HEK293 (cell line): ENCODE data around the gene PRRT3.

Experiments
- CTCF ChIA-PET: fragments of 350-600 bp; formaldehyde crosslinking; extraction: SDS; loops from one replicate; lab custom pipeline; 2021; ENCODE audit warnings: antibody characterized with exemption; lab: Yijun Ruan, JAX
- POLR2A ChIA-PET: fragments of 300-600 bp; formaldehyde crosslinking; extraction: SDS; loops from one replicate; lab custom pipeline; 2020; ENCODE audit warnings: antibody characterized with exemption, inconsistent platforms; lab: Yijun Ruan, JAX
- H3K27ac ChIP-seq: fragments of 200-500 bp; sonication (Bioruptor generic); 2 replicates; pipeline ENCODE4 v1.5.1; 2014; ENCODE audit warnings: low read depth, low read length, control low read depth, inconsistent platforms; ENCODE audit errors: extremely low read depth
- H3K36me3 ChIP-seq, 2 experiments: fragments of 200-500 bp in 1 of 2; sonication (Bioruptor generic) in 1 of 2; 1 replicate in 1 of 2; 2 replicates in 1 of 2; pipeline ENCODE4 v1.5.1; 2014 to 2017; ENCODE audit warnings: inconsistent platforms in 2 of 2, low read length in 2 of 2; ENCODE audit not compliant: control insufficient read depth in 2 of 2, insufficient read depth in 1 of 2
- H3K4me1 ChIP-seq: fragments of 200-500 bp; sonication (Bioruptor generic); 2 replicates; pipeline ENCODE4 v1.5.1; 2014; ENCODE audit warnings: mild to moderate bottlenecking, low read length, inconsistent platforms; ENCODE audit not compliant: control insufficient read depth, insufficient read depth
- H3K4me3 ChIP-seq: 2 replicates; pipeline ENCODE4 v1.5.1; 2011; ENCODE audit warnings: low read depth, mild to moderate bottlenecking, control low read depth, low read length, moderate library complexity
- H3K9me3 ChIP-seq: fragments of 200-500 bp; sonication (Bioruptor generic); 2 replicates; pipeline ENCODE4 v1.5.1; 2014; ENCODE audit warnings: low read depth, low read length, inconsistent platforms; ENCODE audit not compliant: control insufficient read depth, insufficient read depth
- AEBP2 ChIP-seq: fragments of 450-650 bp; formaldehyde crosslinking; IDR thresholded peaks from 2 replicates; pipeline ENCODE4 v1.5.1; 2016; ENCODE audit warnings: missing biosample characterization, missing genetic modification characterization, borderline replicate concordance
- MYNN ChIP-seq: fragments of 450-650 bp; formaldehyde crosslinking; IDR thresholded peaks from 2 replicates; pipeline ENCODE4 v1.5.1; 2016; ENCODE audit warnings: missing biosample characterization, missing genetic modification characterization, borderline replicate concordance
- SP2 ChIP-seq: fragments of 450-650 bp; formaldehyde crosslinking; IDR thresholded peaks from 2 replicates; pipeline ENCODE4 v1.5.1; 2016; ENCODE audit warnings: missing biosample characterization, missing genetic modification characterization
- YY2 ChIP-seq: fragments of 450-650 bp; formaldehyde crosslinking; IDR thresholded peaks from 2 replicates; pipeline ENCODE4 v1.5.1; 2016; ENCODE audit warnings: missing biosample characterization, missing genetic modification characterization
- ZBTB1 ChIP-seq: fragments of 450-650 bp; formaldehyde crosslinking; IDR thresholded peaks from 2 replicates; pipeline ENCODE4 v1.5.1; 2016; ENCODE audit warnings: missing biosample characterization, missing genetic modification characterization
- ZBTB8A ChIP-seq: fragments of 450-650 bp; formaldehyde crosslinking; IDR thresholded peaks from 2 replicates; pipeline ENCODE4 v1.5.1; 2016; ENCODE audit warnings: missing biosample characterization, missing genetic modification characterization
- ZFP3 ChIP-seq: fragments of 450-650 bp; formaldehyde crosslinking; IDR thresholded peaks from 2 replicates; pipeline ENCODE4 v1.5.1; 2016; ENCODE audit warnings: low read depth, missing biosample characterization, missing genetic modification characterization
- ZFP69B ChIP-seq: fragments of 450-650 bp; formaldehyde crosslinking; IDR thresholded peaks from 2 replicates; pipeline ENCODE4 v1.5.1; 2016; ENCODE audit warnings: missing biosample characterization, missing genetic modification characterization
- ZNF211 ChIP-seq: fragments of 450-650 bp; formaldehyde crosslinking; IDR thresholded peaks from 2 replicates; pipeline ENCODE4 v1.5.1; 2016; ENCODE audit warnings: low read depth, missing biosample characterization, missing genetic modification characterization
- ZNF24 ChIP-seq: fragments of 450-650 bp; formaldehyde crosslinking; IDR thresholded peaks from 2 replicates; pipeline ENCODE4 v1.5.1; 2016; ENCODE audit warnings: missing biosample characterization, missing genetic modification characterization
- ZNF335 ChIP-seq: fragments of 450-650 bp; formaldehyde crosslinking; conservative IDR thresholded peaks from 2 replicates; pipeline ENCODE4 v1.5.1; 2016; ENCODE audit warnings: missing biosample characterization, missing genetic modification characterization
- ZNF354C ChIP-seq: fragments of 450-650 bp; formaldehyde crosslinking; IDR thresholded peaks from 2 replicates; pipeline ENCODE4 v1.5.1; 2016; ENCODE audit warnings: missing biosample characterization, missing genetic modification characterization, low read depth, borderline replicate concordance
- ZNF366 ChIP-seq: fragments of 450-650 bp; formaldehyde crosslinking; conservative IDR thresholded peaks from 2 replicates; pipeline ENCODE4 v1.5.1; 2016; ENCODE audit warnings: missing biosample characterization, missing genetic modification characterization
- ZNF560 ChIP-seq: fragments of 450-650 bp; formaldehyde crosslinking; IDR thresholded peaks from 2 replicates; pipeline ENCODE4 v1.5.1; 2017; ENCODE audit warnings: missing biosample characterization, missing genetic modification characterization, borderline replicate concordance
- ZNF658 ChIP-seq: fragments of 450-650 bp; formaldehyde crosslinking; IDR thresholded peaks from 2 replicates; pipeline ENCODE4; 2016; ENCODE audit warnings: missing biosample characterization, missing genetic modification characterization
- ZNF664 ChIP-seq: fragments of 450-650 bp; formaldehyde crosslinking; IDR thresholded peaks from 2 replicates; pipeline ENCODE4 v1.5.1; 2016; ENCODE audit warnings: missing biosample characterization, missing genetic modification characterization
- ZNF776 ChIP-seq: fragments of 450-650 bp; formaldehyde crosslinking; IDR thresholded peaks from 2 replicates; pipeline ENCODE4 v1.5.0; 2017; ENCODE audit warnings: missing biosample characterization, missing genetic modification characterization, borderline replicate concordance
- ZNF785 ChIP-seq: fragments of 450-650 bp; formaldehyde crosslinking; IDR thresholded peaks from 2 replicates; pipeline ENCODE4 v1.5.1; 2016; ENCODE audit warnings: missing biosample characterization, missing genetic modification characterization
- ZNF792 ChIP-seq: fragments of 450-650 bp; formaldehyde crosslinking; IDR thresholded peaks from 2 replicates; pipeline ENCODE4 v1.5.1; 2016; ENCODE audit warnings: missing biosample characterization, missing genetic modification characterization
- ZXDB ChIP-seq: fragments of 450-650 bp; formaldehyde crosslinking; IDR thresholded peaks from 2 replicates; pipeline ENCODE4 v1.5.1; 2016; ENCODE audit warnings: missing biosample characterization, missing genetic modification characterization
- TF ChIP-seq, protein P1 (sequence below): fragments of 450-650 bp; formaldehyde crosslinking; IDR thresholded peaks from 2 replicates; pipeline ENCODE4 v1.5.1; 2016; ENCODE audit warnings: missing biosample characterization, missing genetic modification characterization
- TF ChIP-seq, protein P2 (sequence below): fragments of 450-650 bp; formaldehyde crosslinking; IDR thresholded peaks from 2 replicates; pipeline ENCODE4 v1.5.1; 2017; ENCODE audit warnings: missing biosample characterization, missing genetic modification characterization
- TF ChIP-seq, protein P3 (sequence below): fragments of 450-650 bp; formaldehyde crosslinking; IDR thresholded peaks from 2 replicates; pipeline ENCODE4 v1.5.1; 2016; ENCODE audit warnings: missing biosample characterization, missing genetic modification characterization

Gene PRRT3

DNA sequence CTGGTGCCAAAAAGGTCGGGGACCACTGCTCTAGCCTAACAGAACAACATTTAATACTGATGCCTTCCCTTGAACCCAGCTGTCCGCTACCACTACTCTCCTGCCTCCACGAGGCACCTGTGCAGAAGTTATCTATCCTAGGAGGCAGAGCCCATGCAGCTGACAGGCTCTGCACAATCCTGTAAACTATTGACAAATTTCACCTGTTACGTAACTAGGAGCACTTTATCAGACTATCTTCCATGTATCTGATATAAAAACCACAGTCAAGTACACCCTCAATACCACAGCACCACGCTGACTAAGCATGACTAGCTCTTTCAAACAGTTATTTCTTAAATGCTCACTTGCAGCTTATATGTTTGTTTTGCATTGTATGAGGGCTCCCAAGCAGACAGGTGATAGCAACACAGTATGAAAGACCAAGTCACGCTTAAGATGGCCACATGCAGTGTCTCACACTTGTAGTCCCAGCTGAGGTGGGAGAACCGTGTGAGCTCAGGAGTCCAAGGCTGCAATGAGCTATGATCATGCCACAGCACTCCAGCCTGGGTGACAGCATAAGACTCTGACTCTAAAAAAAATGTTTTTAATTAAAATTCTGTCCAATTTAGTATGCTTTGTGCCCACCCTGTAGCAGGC lies 39.8 kb downstream of the PRRT3 start (continued):
- TF ChIP-seq, protein P1, sequence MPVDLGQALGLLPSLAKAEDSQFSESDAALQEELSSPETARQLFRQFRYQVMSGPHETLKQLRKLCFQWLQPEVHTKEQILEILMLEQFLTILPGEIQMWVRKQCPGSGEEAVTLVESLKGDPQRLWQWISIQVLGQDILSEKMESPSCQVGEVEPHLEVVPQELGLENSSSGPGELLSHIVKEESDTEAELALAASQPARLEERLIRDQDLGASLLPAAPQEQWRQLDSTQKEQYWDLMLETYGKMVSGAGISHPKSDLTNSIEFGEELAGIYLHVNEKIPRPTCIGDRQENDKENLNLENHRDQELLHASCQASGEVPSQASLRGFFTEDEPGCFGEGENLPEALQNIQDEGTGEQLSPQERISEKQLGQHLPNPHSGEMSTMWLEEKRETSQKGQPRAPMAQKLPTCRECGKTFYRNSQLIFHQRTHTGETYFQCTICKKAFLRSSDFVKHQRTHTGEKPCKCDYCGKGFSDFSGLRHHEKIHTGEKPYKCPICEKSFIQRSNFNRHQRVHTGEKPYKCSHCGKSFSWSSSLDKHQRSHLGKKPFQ (tag by site-specific recombination), result no peak
- TF ChIP-seq YY2 (no peak), ZNF658 (tag by site-specific recombination) (no peak), ZNF664 (tag by site-specific recombination) (no peak), ZNF560 (tag by site-specific recombination) (no peak)

GRCh38 chr3:9911863-9912262 lies 40.3 kb downstream of the PRRT3 start:
- no peaks in the 10 kb centered on the region for H3K36me3 ChIP-seq
- no peaks in the 10 kb centered on the region for H3K9me3 ChIP-seq
- H3K4me3 ChIP-seq, result no peak overlapping the region
- H3K27ac ChIP-seq, result no peak overlapping the region
- TF ChIP-seq ZNF785 (no peak), ZBTB8A (tag by site-specific recombination) (peak; percentile 38; the same call in 1 of the 2 replicates)
- H3K4me1 ChIP-seq, result peaks cover 16% of the 10 kb centered on the region
- POLR2A ChIA-PET, result interaction anchor here (0.6 to 1.5 kb wide), 4 partner anchors 14 to 67 kb away, joined by 3 to 4 read pairs (median 4); partner anchors contain the start of gene CRELD1
- CTCF ChIA-PET, result interaction anchor here (0.8 to 2.8 kb wide), 3 partner anchors 20 to 63 kb away, joined by 5 to 16 read pairs (median 7); no protein-coding TSS in a partner anchor

DNA sequence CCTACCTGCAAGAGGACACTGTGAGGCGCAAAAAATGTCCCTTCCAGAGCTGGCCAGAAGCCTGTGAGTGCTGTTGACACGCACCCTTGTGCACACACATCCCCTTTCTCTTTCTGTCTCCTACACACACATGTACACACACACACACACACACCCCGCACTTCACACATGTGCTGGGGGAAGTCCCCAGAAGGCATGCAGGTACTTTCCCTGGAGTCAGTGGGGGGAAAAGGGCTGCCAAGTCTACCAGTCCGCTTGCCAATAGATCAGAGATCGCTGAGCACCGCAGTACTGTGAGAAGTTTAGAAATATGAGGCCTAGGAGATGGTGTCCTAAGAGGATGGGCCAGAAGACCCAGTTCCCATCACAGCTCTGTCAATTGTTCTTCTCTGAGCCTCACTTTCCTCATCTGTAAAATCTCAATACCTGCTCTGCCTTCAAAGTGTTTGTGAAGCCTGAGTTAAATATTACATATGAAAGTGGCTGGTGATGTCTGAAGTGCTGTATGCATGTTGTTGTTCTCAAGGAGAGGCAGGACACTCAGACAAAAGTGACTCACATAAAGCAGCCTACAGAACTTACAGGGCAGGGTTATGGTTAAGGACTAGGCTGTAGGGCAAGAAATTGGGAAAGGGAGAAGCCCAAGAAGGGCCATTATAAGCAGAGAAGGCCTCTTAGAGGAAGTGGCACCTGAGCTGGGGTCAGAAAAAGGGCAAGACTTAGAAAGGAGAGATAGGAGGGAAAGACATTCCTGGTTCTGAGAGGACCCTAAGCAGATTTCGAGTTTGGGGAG lies 42.8 kb downstream of the PRRT3 start:
- Histone ChIP-seq H3K27ac (no peak overlapping the region), H3K9me3 (no peaks in the 10 kb centered on the region), H3K4me3 (no peak overlapping the region), H3K4me1 (peaks cover 7% of the 10 kb centered on the region), H3K36me3 (no peaks in the 10 kb centered on the region)
- TF ChIP-seq, protein P2, sequence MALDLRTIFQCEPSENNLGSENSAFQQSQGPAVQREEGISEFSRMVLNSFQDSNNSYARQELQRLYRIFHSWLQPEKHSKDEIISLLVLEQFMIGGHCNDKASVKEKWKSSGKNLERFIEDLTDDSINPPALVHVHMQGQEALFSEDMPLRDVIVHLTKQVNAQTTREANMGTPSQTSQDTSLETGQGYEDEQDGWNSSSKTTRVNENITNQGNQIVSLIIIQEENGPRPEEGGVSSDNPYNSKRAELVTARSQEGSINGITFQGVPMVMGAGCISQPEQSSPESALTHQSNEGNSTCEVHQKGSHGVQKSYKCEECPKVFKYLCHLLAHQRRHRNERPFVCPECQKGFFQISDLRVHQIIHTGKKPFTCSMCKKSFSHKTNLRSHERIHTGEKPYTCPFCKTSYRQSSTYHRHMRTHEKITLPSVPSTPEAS (tag by site-specific recombination), result 0 out of 2 replicates have a peak, but pooled peaks have one; percentile 28
- TF ChIP-seq ZNF785 (no peak), ZFP3 (tag by site-specific recombination) (no peak)
- CTCF ChIA-PET, result interaction anchor here (0.6 kb wide), 1 partner anchor 52 kb away, joined by 3 read pairs; no protein-coding TSS in a partner anchor
- POLR2A ChIA-PET, result interaction anchor here (0.9 kb wide), 1 partner anchor 65 kb away, joined by 3 read pairs; the partner anchor contains the start of gene RPUSD3

DNA sequence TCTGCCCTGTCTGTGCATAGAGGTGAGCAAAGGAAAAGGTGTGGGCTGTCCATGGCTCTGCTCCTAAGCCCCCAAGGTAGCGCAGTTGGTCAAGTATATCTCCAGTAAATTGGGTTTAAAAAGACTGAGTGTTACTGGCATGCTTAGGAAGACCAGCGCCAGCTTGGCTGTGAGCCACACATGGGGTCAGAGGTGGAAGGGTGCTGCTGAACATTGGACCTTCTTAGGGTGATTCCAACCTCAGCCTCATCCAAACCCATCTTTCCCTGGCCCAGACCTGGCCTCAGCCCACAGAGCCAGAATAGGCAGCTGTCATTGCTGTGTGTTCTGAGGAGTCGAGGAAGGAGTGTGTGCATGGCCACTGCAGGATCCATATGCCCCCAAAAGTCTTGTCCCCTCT lies 43.9 kb downstream of the PRRT3 start:
- CTCF ChIA-PET, result interaction anchor here (0.5 to 1.3 kb wide), 2 partner anchors 8 to 38 kb away, joined by 3 to 5 read pairs; partner anchors contain the start of gene IL17RC
- no peaks in the 10 kb centered on the region for H3K36me3 ChIP-seq
- no peak overlapping the region for H3K27ac ChIP-seq
- no peaks in the 10 kb centered on the region for H3K9me3 ChIP-seq
- no peak overlapping the region for H3K4me3 ChIP-seq
- POLR2A ChIA-PET, result no interaction called here
- peaks cover 7% of the 10 kb centered on the region for H3K4me1 ChIP-seq
- TF ChIP-seq ZBTB1 (tag by site-specific recombination), result no peak
- TF ChIP-seq ZNF776 (tag by site-specific recombination), result no peak
- TF ChIP-seq ZNF354C (tag by site-specific recombination), result no peak
- TF ChIP-seq ZXDB, result no peak
- no peak for TF ChIP-seq ZNF366 (tag by site-specific recombination)
- TF ChIP-seq ZNF211 (tag by site-specific recombination), result no peak
- no peak for TF ChIP-seq SP2 (tag by site-specific recombination)
- TF ChIP-seq ZNF335 (tag by site-specific recombination), result no peak
- no peak for TF ChIP-seq ZFP69B (tag by site-specific recombination)
- no peak for TF ChIP-seq MYNN (tag by site-specific recombination)
- TF ChIP-seq, protein P3, sequence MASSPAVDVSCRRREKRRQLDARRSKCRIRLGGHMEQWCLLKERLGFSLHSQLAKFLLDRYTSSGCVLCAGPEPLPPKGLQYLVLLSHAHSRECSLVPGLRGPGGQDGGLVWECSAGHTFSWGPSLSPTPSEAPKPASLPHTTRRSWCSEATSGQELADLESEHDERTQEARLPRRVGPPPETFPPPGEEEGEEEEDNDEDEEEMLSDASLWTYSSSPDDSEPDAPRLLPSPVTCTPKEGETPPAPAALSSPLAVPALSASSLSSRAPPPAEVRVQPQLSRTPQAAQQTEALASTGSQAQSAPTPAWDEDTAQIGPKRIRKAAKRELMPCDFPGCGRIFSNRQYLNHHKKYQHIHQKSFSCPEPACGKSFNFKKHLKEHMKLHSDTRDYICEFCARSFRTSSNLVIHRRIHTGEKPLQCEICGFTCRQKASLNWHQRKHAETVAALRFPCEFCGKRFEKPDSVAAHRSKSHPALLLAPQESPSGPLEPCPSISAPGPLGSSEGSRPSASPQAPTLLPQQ, result no peak
- no peak for TF ChIP-seq ZNF24 (tag by site-specific recombination)
- TF ChIP-seq ZNF792 (tag by site-specific recombination), result no peak
- TF ChIP-seq AEBP2 (tag by site-specific recombination), result no peak
